MCF 10A (cell line): Measurements from ENCODE around the gene NEAT1. TPM values are rescaled to one million over a fixed set of nuclear protein-coding genes. Genes with fewer than 3 reads are reported as not detected.

Source experiments
- BruUV-seq: library from RNA; stranded (reverse); fragments of 400-500 nt; replicated peaks from 2 replicates; lab custom pipeline; 2021; lab: Mats Ljungman, UMichigan
- CTCF ChIA-PET: fragments of 300-600 bp; sonication (Branson Sonifier 250); formaldehyde crosslinking; extraction: SDS; loops from one replicate; lab custom pipeline; 2021; ENCODE audit warnings: antibody characterized with exemption, inconsistent platforms; lab: Yijun Ruan, JAX
- POLR2A ChIA-PET: fragments of 300-600, 350-650 bp; sonication (Branson Sonifier 250); formaldehyde crosslinking; extraction: SDS; loops from one replicate; lab custom pipeline; 2020; ENCODE audit warnings: antibody characterized with exemption, inconsistent platforms; lab: Yijun Ruan, JAX
- DNase-seq: peaks from one replicate; pipeline ENCODE4 v3.0.0-alpha.2; 2018; ENCODE audit not compliant: unreplicated experiment
- H3K27ac Mint-ChIP-seq: one replicate; pipeline ENCODE4 v1.8.0; 2022; ENCODE audit warnings: mild to moderate bottlenecking, low read depth, mixed read lengths; ENCODE audit not compliant: unreplicated experiment
- H3K27me3 Mint-ChIP-seq: one replicate; pipeline ENCODE4 v1.8.0; 2022; ENCODE audit warnings: mixed read lengths; ENCODE audit not compliant: insufficient read depth, unreplicated experiment
- H3K36me3 Mint-ChIP-seq: one replicate; pipeline ENCODE4 v1.8.0; 2022; ENCODE audit warnings: mild to moderate bottlenecking, moderate library complexity, mixed read lengths; ENCODE audit not compliant: insufficient read depth, unreplicated experiment
- H3K4me1 Mint-ChIP-seq: one replicate; pipeline ENCODE4 v1.8.0; 2022; ENCODE audit warnings: mixed read lengths; ENCODE audit not compliant: insufficient read depth, unreplicated experiment
- H3K4me3 Mint-ChIP-seq: one replicate; pipeline ENCODE4 v1.8.0; 2022; ENCODE audit warnings: mild to moderate bottlenecking, moderate library complexity, mixed read lengths; ENCODE audit not compliant: unreplicated experiment
- H3K9me3 Mint-ChIP-seq: one replicate; pipeline ENCODE4 v1.8.0; 2022; ENCODE audit warnings: mixed read lengths; ENCODE audit not compliant: unreplicated experiment
- intact Hi-C: fragments of 100-400 bp; cut with micrococcal nuclease; formaldehyde crosslinking; loops from 2 replicates; pipeline ENCODE4 v1.14.1; 2022
- total RNA-seq: library from RNA; stranded (reverse); gene quantifications from 2 replicates; pipeline ENCODE4 v1.2.3, GENCODE V29; 2022
- TF ChIP-seq, protein P1 (sequence below): fragments of 200-600 bp; IDR thresholded peaks from one replicate; pipeline ENCODE4 v1.8.0; 2022; ENCODE audit warnings: antibody characterized with exemption, mild to moderate bottlenecking; ENCODE audit not compliant: unreplicated experiment

NEAT1 gene
- total RNA-seq, 1 experiment from 2014 or later = 1,026 TPM

DNA sequence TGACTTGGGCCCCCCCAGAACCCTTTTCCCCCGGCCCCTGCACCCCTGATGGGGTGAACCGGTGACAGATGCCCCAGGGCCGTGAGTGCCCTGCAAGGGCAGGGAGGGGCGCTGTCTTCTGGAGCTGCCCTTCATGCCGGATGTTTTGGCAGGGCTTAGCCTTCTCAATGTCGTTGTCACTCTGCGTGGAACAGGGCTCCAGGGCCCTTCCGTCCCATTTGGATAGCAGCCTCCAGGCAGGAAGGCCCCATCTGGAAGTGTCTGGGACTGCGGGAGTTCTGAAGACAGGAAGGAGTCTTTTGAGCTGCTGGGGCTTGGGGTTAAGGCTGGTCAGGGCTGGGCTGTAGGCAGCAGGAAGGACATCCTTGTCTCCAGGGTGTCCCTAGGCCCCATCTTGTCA, 31.6 kb upstream of the NEAT1 start:
- BruUV-seq = no TSS peak
- intact Hi-C loops = no loop called here
- DNase-seq = no peak
- Mint-ChIP-seq H3K4me1 (peaks cover 23% of the 10 kb centered on the region), H3K4me3 (peak overlapping the region; percentile 50), H3K9me3 (no peaks in the 10 kb centered on the region), H3K36me3 (peaks cover 20% of the 10 kb centered on the region), H3K27ac (no peak overlapping the region), H3K27me3 (no peaks in the 10 kb centered on the region)
- TF ChIP-seq, protein P1, sequence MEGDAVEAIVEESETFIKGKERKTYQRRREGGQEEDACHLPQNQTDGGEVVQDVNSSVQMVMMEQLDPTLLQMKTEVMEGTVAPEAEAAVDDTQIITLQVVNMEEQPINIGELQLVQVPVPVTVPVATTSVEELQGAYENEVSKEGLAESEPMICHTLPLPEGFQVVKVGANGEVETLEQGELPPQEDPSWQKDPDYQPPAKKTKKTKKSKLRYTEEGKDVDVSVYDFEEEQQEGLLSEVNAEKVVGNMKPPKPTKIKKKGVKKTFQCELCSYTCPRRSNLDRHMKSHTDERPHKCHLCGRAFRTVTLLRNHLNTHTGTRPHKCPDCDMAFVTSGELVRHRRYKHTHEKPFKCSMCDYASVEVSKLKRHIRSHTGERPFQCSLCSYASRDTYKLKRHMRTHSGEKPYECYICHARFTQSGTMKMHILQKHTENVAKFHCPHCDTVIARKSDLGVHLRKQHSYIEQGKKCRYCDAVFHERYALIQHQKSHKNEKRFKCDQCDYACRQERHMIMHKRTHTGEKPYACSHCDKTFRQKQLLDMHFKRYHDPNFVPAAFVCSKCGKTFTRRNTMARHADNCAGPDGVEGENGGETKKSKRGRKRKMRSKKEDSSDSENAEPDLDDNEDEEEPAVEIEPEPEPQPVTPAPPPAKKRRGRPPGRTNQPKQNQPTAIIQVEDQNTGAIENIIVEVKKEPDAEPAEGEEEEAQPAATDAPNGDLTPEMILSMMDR = peak; percentile 4
- CTCF ChIA-PET = interaction anchor here (0.5 to 6.0 kb wide), 3 partner anchors 9 to 25 kb away, joined by 3 to 47 read pairs (median 3); no protein-coding TSS in a partner anchor
- POLR2A ChIA-PET = interaction anchor here (0.5 to 14.8 kb wide), 7 partner anchors 8 to 165 kb away, joined by 3 to 426 read pairs (median 3); partner anchors contain the start of genes MALAT1, NEAT1 and SLC25A45

DNA sequence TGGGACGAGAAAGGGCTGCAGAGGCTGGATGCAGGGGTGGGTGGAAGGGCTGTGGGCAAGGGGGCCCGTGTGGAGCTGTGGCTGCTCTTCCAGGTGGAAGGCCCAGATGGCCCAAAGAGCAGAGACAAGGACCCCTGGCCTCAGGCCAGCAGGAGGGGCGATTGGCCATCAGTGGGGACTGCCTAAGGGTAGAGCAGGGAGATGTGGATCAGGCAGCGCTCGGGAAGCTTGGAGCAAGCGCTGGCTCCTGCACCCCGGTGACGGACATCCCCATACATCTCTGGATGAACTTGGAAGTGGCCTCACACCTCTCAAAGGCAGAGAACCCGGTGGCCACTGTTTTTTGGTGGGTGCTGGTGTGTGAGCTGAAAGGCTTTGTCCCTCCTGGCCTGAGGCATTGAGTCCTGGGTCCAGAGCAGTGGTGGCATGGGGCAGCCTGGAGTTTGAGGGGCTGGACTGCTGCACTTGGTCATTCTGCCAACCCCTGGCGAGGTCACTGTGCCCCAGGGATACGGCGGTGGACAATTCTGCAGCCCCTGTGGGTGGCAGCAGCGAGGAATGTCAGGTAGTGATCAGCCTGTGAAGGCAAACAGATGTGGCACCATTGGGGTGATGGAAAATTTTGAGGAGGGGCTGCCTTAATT, 30.3 kb upstream of the NEAT1 start:
- no peak for DNase-seq
- ChIA-PET POLR2A (interaction anchor here (0.6 to 14.8 kb wide), 4 partner anchors 9 to 118 kb away, joined by 3 to 426 read pairs (median 4); partner anchors contain the start of genes NEAT1 and SLC25A45), CTCF (interaction anchor here (0.8 to 6.0 kb wide), 2 partner anchors 9 to 23 kb away, joined by 3 to 47 read pairs; no protein-coding TSS in a partner anchor)
- BruUV-seq = no TSS peak
- H3K27me3 Mint-ChIP-seq = no peaks in the 10 kb centered on the region
- H3K4me1 Mint-ChIP-seq = peaks cover 23% of the 10 kb centered on the region
- TF ChIP-seq, protein P1 = no peak
- H3K4me3 Mint-ChIP-seq = no peak overlapping the region
- H3K9me3 Mint-ChIP-seq = no peaks in the 10 kb centered on the region
- H3K36me3 Mint-ChIP-seq = peaks cover 30% of the 10 kb centered on the region
- intact Hi-C loops = no loop called here
- H3K27ac Mint-ChIP-seq = no peak overlapping the region

DNA sequence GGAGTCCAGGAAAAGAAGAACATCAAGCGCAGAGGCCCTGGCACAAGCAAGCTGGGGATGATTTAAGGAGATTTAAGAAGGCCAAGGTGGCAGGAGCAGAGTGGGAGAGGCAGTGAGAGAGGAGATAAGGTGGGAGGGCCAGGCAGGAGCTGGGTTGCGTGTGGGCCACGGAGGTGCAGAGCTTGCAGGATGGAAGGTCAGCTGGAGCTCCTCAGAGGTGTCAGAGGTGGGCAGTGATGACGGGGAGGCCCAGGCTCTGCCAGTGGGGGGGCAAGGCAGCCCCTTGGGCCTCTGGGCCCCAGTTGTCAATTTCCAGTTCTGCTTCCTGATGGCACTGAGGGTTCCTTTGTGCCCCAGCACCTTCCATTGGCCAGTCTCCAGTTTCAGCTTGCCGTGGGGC, 29.7 kb upstream of the NEAT1 start:
- TF ChIP-seq, protein P1 = no peak

DNA sequence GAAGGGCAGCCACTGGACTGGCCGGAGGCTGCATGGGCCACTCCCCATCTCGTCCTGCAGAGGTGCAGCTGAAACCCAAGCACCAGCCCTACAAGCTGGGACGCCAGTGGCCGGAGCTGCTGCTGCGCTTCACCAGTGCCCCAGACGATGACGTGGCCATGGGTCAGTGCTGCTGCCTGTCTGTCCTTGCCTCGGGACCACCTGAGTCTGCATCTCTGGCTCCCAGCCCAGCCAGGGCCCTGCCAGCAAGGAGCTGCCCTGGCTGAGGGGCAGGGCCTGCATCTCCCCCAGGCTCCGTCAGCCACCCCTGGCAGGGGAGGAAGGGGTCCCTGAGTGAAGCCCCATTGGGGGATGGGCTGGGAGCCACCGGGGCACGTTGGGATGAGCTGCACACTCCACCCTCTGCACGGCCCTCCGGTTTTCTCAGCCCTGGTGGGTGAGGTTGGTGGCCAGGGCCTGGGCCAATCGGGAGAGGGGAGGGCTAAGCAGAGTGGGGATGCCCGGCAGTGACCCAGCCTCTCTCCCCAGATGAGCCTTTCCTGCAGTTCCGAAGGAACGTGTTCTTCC, 29.0 kb upstream of the NEAT1 start:
- Mint-ChIP-seq H3K4me1 (peaks cover 16% of the 10 kb centered on the region), H3K27ac (no peak overlapping the region), H3K36me3 (peaks cover 41% of the 10 kb centered on the region), H3K27me3 (no peaks in the 10 kb centered on the region), H3K4me3 (no peak overlapping the region), H3K9me3 (no peaks in the 10 kb centered on the region)
- DNase-seq = no peak
- POLR2A ChIA-PET = interaction anchor here (0.7 to 1.6 kb wide), 5 partner anchors 10 to 114 kb away, joined by 3 to 7 read pairs (median 3); partner anchors contain the start of gene MALAT1
- CTCF ChIA-PET = no interaction called here
- BruUV-seq = no TSS peak
- TF ChIP-seq, protein P1 = no peak
- intact Hi-C loops = no loop called here

More for the DNA sequence above, 29.7 kb upstream of the NEAT1 start:
- H3K27ac Mint-ChIP-seq = no peak overlapping the region
- ChIA-PET POLR2A (interaction anchor here (0.6 to 1.6 kb wide), 5 partner anchors 23 to 119 kb away, joined by 3 to 7 read pairs (median 3); partner anchors contain the start of gene MALAT1), CTCF (no interaction called here)
- peaks cover 23% of the 10 kb centered on the region for H3K4me1 Mint-ChIP-seq
- BruUV-seq = no TSS peak
- H3K9me3 Mint-ChIP-seq = no peaks in the 10 kb centered on the region
- intact Hi-C loops = no loop called here
- H3K4me3 Mint-ChIP-seq = no peak overlapping the region
- H3K27me3 Mint-ChIP-seq = no peaks in the 10 kb centered on the region
- peaks cover 36% of the 10 kb centered on the region for H3K36me3 Mint-ChIP-seq
- DNase-seq = no peak
